IPS-NIHi7 (cell line): ENCODE data around the gene LRP1B.

ENCODE experiments used
- DNase-seq: peaks from one replicate; pipeline ENCODE4 v3.0.0; 2012; ENCODE audit warnings: mixed read lengths; ENCODE audit errors: extremely low spot score

The LRP1B gene

DNA sequence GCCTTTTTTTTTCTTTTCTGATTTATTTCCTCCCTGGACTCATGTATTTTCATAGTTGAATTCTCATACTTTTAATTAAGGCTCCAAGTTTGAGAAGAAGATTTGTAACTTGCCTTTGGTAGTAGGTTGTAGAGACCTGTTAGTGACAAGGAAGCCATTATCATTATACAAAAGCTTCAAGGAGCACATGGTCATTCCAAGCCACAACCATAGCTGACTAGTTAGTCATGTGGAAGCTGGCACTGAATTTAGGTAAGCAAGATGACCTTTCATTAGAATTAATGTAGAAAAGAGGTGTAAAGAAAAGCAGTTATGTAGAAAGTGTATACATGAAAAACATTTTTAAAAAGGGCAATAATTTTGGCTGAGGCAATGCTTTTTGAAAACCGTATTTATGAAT lies 89.7 kb downstream of the LRP1B start:
- DNase-seq: no peak

DNA sequence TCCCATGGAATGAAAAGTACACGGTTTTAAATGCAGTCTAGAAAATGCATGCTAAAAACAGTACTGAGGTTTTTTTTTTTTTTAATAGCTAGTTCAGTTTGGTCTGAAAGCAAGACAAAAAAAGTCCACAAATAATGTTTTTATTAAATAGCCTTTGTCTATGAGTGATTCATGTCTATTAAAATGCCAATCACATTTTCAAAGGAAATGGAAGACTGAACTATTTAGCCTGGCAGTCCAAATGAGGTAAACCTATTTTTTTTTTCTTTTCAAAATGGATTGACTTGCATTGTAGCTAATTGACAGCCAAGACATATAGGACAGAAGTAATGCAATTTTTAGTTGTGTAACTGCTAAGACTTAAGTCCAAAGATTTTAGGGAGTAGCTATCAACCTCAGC lies 90.3 kb downstream of the LRP1B start:
- no peak for DNase-seq

DNA sequence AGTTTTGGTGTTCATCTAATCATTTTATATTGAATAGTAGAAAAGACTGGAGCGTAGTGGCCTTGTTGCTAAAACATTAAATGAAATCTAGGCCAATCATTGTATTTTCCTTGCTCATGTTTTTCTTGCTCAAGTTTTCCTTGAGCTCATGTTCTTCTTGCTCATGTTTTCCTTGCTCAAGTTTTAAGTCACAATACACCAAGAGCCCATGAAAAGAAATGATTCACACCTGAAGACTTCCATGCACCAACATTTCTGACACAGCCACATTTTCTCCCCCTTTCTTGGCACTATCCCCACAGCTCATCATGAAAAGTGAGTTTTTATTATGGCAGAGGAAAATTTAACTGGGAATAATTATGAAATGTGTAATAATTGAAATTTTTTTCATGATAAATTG lies 92.0 kb downstream of the LRP1B start:
- no peak for DNase-seq

DNA sequence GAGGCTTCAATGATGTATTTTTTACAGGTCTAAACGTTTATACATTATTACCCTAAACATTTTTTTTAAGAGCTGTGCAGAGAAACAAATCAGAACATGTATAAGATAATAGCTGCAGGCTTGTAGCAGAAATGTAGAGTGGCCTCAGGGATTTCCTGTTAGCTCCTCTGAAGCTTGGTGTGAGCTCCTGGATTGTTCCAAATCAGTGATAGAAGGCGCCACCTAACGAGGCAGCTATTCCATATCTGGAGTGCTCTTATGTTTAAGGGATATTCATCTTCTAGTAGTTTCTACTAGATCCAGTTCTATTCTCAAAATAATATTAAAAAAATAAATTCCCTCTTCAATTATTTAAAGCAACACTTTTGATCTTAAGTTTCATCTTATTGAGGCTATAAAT lies 93.1 kb downstream of the LRP1B start:
- peak; percentile 18 for DNase-seq

GRCh38 chr2:142037066-142037465 lies 93.8 kb downstream of the LRP1B start:
- peak; percentile 13 for DNase-seq

GRCh38 chr2:142033393-142033792 lies 97.4 kb downstream of the LRP1B start:
- DNase-seq: no peak

DNA sequence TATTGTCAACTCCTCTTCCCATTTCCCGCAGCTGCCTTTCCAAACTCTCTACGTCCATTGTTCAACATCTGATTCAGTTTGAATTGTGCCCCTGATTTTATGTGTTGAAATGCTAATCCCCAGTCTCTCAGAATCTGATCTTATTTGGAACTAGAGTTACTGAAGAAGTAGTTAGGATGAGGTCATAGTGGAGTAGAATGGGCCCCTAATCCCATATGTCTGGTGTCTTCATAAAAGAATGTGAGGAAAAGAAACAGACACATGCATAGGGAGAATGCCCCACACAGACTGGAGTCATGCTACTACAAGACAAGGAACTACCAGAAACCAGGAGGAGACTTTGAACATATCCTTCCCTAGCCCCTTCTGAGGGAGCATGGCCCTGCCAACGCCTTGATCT lies 99.2 kb downstream of the LRP1B start:
- no peak for DNase-seq

GRCh38 chr2:142030735-142031134 lies 100.1 kb downstream of the LRP1B start:
- DNase-seq: no peak

GRCh38 chr2:142029974-142030373 lies 100.8 kb downstream of the LRP1B start:
- no peak for DNase-seq

- no peak for DNase-seq
Observed at GRCh38 chr2:142025394-142025793, 105.4 kb downstream of the LRP1B start.

- no peak for DNase-seq
Observed at GRCh38 chr2:142020368-142020767, 110.4 kb downstream of the LRP1B start.

DNA sequence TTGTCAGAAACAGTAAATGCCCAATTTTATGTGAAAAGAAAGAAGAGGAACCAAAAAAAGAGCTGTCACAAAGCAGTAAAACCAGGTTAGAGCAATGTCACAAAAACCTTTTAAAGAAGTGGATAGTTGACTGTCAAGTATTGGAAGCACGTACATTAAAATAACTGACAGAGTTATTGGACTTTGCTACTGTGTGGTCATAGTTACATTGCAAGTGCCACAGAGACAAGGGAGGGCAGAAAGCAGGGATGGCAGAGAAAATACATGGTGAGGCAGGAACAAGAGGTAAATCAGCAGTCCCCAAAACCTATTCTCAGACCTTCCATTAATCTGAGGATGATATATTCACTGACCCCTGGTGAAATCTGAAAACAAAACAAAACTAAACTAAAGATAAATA lies 116.3 kb downstream of the LRP1B start:
- DNase-seq: no peak

GRCh38 chr2:142012797-142013196 lies 118.0 kb downstream of the LRP1B start:
- DNase-seq: no peak

DNA sequence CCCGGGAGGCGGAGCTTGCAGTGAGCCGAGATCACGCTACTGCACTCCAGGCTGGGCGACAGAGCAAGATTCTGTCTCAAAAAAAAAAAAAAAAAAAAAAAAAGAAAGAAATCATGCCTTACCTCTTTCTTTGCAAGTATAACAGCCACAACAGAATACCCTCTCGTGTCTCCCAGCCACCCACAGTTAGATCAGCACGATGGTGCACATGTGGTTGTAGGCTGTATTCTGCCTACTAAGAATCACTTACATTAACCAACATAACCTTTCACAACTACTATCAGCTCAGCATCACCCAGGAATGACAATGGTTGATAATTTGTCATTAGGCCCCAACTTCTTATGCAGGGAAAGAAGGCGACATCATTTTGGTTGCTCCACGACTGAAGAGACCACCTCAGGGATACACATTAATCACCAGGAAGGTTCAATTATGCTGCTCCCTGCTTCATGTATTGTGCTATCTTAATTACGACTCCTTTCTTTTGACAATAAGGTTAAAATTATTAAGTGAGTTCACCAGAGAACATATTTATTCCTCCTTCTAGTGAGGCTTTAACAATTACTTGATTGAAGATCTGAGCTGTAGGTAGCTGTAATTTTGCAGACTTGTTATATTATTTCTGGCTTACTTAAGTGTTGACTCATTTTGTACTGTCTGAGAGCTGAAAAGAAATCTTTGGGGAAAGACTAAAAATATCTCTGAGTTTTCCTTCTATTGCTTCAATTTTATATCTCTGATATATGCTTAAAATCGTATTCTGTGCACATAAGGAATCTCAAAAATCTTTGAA lies 120.1 kb downstream of the LRP1B start:
- no peak for DNase-seq

GRCh38 chr2:142008135-142008744 lies 122.6 kb downstream of the LRP1B start:
- no peak for DNase-seq

DNA sequence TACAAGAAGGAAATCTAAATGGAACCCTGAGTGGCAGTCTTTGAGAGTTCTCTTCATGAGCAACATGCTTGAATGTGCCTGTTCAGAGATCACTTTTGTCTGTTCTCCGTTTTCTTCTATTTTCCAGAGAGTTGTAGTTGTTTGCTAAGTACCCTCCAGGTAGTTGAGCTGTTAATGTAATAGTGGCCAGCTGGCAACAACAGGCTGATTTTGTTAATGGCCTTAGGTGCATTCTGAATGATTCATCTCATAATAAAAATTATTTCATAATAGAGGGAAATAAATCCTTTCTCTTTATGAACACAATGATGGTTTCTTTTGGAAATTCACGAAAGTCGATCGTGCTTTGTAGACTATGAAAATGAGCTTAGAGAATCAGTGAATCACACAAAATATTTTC lies 136.8 kb downstream of the LRP1B start:
- no peak for DNase-seq

- DNase-seq: no peak
Observed at GRCh38 chr2:141992695-141993094, 138.1 kb downstream of the LRP1B start.

GRCh38 chr2:141968433-141968832 lies 162.4 kb downstream of the LRP1B start:
- DNase-seq: no peak

- DNase-seq: no peak
Observed at GRCh38 chr2:141967980-141968379, 162.8 kb downstream of the LRP1B start.

- DNase-seq: no peak
Observed at GRCh38 chr2:141967503-141967902, 163.3 kb downstream of the LRP1B start.

- DNase-seq: no peak
Observed at GRCh38 chr2:141959941-141960340, 170.9 kb downstream of the LRP1B start.

GRCh38 chr2:141959016-141959415 lies 171.8 kb downstream of the LRP1B start:
- DNase-seq: no peak

- no peak for DNase-seq
Observed at GRCh38 chr2:141957827-141958450, 172.9 kb downstream of the LRP1B start.
